NCI-H510A (cell line): Measurements from ENCODE around the gene DNAJC13.
"Not testable (repeated sequence)": the region's sequence is repeated elsewhere in the genome, so short reads cannot be mapped to it uniquely, and the experiment has no call there.

Experiments used
- DNase-seq: peaks from one replicate; lab custom pipeline; 2025; lab: John Stamatoyannopoulos, UW

The DNAJC13 gene

DNA sequence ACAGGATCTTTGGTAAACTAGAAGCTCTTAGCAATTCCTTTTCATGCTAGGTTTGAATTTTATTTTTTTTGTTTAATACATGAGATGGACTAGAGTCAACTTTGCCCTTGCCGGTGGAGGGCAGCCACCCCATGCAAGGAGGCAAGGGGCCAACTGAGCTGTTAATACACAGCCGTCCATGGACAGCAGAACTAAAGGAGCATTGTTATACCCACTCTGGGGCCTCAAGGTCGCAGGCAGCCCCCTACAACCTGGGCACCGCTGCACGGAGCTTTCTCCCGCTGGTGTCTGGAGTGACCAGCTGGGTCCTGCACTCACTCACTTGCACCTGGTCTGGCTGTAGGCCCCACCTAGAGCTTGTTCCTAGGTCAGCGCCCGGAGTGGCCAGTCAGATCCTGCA lies 131.9 kb downstream of the DNAJC13 start:
- no peak for DNase-seq

DNA sequence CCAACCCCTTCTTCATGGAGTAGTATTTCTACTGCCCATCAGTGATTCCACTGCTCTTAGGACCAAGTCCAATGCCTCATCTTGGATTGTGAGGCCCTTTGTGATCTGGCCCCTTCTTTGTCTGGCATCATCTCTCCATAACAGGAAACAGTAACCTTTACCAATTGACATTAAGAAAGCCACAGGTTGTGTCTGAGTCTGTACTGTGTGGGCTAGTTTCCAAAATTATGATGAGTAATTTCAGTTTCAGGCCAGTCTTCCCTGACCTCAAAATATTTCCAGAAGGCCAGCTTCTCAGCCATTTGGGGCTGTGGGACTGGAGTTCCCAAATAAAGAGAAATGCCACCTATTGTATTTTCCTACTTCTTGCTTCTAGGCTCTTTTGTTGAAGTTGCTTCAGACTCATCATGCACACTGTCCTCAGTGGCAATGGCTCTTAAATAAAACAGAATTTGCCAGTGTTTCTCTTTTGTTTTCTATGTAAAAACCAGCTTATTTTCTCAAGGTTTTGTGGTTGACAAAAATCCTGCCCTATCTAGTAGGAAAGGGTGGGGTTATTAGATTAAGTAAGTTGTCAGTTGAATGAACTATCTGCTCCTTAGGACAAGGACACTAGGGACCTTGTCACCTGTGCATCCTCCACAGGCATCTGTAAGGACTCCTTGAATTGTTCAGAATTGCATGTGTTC lies 132.7 kb downstream of the DNAJC13 start:
- no peak for DNase-seq

DNA sequence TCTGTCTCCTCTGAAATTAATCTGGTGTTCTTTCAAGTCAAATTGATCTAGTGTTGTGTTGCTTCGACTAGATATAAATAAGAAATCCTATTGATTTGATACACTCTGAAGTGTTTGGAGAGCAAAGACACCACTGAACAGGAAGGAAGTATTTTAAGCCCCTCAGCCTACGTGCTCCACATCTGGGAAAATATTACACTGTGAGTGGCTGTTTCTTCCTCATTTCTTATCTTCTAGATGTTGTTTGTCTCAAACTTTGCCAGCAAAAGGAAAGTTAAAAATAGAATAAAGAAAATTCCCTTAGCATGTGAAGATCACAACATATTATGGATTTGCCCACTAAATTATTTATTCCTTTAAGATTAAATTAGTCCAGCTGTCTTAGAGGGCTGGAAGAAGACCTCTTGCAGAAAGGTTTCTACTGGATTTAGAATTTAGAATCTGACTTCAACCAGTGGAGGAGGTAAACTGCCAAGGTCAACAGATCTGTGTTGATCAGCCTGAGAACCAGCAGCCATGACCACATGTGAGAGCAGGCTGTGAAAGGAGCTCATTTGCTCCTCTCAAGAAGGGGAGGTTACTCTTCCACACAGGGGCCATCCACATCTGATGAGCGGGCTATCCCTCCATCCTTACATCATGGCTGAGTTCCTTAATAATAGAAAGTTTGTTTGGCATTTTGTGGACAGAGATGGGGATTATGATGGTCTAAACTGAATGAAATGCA lies 133.4 kb downstream of the DNAJC13 start:
- no peak for DNase-seq

DNA sequence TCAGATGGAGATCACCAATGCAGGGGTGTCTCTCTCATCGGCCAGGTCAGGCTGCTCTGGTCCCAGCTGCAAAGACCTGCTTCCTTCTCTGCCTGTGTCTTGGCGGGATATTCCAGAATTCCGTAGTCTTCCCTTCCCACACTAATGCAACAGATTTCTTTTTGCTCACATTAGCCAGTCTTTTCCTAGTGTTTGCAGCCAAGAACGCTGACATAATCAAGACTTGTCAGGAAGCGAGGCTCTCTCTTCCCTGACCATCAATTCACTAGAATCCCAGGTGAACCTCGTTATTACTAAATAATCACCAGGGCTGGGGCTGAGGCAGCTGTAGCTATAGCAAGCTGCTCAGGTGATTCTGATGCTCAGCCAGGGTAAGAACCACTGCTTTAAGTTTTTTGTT lies 136.5 kb downstream of the DNAJC13 start:
- no peak for DNase-seq

DNA sequence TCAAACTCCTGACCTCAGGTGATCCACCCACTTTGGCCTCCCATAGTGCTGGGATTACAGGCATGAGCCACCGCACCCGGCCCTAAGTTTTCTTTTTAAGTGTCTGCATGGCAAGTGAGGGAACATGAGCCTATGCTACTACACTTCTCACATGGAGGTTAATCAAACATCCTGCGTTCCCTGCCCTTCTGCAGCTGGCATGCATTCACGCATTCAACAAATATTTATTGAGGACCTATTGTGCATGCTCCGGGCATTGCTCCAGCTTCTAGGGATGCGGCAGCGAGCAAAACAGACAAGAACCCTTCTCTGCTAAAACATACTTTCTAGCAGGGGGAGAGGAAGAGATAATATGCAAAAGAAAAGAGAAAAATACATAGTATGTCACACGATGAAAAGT lies 137.1 kb downstream of the DNAJC13 start:
- DNase-seq = peak; percentile 53

DNA sequence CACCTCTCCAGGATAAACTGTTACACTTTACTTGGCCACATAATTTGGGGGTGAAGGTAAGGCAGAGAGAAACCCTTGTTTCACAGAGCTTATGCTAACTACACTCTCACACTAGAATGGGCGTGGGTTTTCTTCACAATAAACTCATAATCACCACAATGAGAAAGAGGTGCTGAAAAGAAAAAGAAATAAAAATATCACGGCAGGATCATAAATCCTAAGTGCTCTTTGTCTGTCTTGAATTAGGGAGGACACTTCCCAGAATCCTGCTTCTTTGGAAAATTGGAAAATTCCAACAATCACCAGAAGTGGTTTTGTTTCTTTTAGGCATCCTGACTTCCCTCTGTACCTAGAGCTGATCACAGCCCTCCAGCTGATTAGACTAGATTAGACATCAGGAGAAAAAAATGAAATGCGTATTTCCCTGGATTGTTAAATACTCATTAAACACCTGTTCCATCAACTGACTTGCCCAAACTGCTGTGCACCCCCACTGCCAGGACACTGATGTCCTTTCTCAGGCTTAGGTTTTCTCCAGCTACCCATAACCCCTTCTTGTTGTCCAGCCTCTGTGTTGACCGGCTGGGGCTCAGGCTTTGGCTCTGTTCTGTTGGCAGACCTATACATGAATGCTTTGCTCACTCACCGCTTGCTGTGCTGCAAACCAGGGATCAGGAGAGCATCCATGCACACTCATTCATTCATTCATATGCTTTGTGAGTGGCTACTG lies 138.2 kb downstream of the DNAJC13 start:
- no peak for DNase-seq

DNA sequence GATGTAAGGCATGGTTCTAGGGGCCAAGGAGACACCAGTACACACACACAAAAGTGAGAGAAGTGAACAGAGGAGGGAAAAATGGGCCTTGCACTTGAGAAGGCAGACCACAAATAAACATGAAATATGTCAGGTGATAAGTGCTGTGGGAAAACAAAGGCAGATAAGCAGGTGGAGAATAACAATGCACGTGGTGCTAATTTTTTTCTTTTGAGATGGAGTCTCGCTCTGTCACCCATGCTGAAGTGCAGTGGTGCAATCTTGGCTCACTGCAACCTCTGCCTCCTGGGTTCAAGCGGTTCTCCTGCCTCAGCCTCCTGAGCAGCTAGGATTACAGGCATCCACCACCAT lies 138.7 kb downstream of the DNAJC13 start:
- DNase-seq = not testable (repeated sequence)

DNA sequence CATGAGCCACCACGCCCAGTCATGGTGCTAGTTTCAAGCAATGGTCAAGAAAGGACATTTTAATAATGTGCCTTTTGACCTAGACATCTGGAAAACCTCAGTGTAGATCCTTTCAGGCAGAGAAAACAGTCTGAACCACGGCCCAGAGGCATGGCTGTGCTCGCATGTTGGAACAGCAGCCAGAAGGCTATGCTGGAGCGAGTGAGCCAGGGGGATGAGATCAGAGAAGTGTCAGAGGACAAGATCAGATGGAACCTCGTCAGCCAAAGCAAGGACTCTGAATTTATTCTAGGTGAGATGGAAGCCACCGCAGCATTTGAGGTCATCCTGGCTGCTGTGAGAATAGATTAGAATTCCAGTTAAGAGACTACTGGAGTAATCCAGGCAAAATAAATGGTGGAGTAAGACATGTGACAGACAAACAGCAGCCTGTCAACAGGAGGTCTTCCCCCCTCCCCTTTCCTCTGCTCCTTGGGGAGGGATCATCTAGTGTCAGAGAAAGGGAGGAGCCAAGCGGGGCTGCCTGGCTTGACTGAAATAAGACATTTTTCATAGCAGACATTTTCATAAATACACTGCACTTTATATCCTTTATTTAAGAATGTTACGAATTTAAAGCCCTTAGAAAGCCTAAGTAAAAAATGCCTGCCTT lies 139.3 kb downstream of the DNAJC13 start:
- no peak for DNase-seq

DNA sequence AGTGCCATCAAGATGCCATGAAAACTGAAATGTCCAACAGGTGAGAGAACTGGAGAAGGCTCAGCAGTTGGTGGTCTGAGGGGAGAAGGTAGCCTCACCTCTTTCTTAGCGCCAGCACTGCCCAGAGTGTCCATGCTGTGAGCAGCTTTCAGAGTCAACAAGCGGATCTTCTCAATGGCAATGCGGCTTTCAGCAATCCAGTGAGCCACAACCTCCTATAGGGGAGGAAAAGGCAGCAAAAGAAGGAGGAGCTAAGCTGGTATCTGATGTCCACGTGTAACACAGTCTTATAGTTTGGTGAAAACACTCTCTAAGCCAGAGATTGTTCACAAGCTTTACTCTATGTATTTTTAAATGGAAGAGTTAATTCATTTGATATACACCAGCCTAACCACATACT lies 143.7 kb downstream of the DNAJC13 start:
- DNase-seq = peak; percentile 43

DNA sequence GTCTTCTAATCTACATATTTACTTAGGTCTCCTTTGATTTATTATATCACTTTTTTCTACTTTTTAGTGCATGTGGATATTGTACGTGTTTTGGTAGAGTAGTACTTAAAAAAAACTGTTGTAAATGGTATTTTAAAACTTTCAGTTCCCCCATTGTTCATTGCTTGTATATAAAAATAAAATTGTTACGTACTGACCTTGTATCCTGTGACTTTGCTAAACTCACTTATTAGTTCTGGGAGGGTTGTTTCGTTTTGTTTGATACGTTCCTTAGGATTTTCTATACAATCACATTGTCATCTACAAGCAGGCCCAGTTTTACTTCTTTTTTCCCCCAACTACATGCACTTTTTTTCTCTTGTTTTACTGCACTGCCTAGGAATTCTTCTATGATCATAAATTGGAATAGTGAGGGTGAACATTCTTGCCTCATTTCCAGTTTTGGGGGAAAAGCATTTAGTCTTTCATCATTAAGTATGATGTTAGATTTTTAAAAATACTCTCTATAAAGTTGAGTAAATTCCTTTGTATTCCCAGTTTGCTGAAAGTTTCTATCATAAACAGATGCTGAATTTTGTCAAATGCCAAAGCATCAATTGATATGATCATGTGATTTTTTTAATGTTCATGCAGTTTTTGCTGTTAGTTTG lies 146.2 kb downstream of the DNAJC13 start:
- no peak for DNase-seq

DNA sequence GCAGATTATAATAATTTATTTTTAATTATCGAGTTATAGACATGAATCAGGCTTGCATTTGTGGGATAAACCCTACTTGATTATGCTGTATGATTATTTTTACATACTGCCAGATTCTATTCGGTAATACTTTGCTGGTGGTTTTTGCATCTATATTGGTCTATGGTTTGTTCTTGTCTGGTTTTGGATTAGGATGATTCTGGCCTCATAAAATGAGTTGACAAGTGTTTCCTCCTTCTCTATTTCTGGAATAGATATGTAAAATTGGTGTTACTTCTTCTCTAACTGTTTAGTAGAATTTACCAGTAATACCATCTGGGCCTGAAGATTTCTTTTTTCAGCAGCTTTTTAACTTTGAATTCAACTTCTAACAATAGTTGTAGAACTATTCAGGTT lies 146.8 kb downstream of the DNAJC13 start:
- DNase-seq = no peak

DNA sequence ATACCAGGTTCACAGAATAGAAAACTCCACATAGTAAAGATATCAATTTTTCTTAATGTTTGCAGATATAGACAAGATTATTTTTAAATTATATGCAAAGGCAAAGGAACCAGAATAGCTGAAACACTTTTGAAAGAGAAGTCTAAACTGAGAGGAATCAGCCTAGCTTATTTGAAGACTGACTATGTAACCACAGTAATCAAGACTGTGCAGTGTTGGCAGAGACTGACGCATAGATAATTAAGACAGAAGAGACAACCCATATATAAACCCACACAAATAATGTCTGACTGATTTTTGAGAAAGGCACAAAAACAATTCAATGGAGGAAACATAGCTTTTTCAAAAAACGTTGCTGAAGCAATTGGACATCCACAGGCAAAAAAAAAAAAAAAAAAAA lies 151.1 kb downstream of the DNAJC13 start:
- DNase-seq = no peak

DNA sequence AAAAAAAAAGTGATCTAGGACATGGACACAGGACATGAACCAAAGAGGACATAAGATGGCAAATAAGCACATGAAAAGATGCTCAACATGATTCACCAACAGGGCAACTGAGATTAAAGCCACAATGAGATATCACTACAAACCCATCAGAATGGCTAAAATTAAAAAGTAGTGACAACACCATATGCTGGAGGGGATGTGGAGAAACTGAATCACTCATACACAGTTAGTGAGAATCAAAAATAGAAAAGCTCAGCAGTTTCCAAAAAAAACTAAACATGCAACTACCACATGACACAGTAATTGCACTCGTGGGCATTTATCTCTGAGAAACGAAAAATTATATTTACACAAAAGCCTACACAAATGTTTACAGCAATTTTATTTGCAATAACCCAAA lies 151.9 kb downstream of the DNAJC13 start:
- no peak for DNase-seq

DNA sequence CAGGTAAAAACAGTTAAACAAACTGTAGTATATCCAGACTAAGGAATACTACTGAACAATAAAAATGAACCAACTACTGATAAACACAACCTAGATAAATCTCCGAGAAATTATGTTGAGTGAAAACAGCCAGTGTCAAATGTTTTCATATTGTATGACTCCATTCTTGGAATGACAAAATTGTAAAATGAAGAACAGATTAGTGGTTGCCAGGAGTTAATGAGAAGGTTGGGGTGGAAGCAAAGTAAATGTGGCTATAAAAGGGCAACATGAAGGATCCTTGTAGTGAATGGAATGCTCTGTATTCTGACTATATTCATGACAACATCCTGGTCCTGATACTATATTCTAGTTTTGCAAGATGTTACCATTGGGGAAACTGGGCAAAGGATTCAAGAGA lies 152.3 kb downstream of the DNAJC13 start:
- no peak for DNase-seq

DNA sequence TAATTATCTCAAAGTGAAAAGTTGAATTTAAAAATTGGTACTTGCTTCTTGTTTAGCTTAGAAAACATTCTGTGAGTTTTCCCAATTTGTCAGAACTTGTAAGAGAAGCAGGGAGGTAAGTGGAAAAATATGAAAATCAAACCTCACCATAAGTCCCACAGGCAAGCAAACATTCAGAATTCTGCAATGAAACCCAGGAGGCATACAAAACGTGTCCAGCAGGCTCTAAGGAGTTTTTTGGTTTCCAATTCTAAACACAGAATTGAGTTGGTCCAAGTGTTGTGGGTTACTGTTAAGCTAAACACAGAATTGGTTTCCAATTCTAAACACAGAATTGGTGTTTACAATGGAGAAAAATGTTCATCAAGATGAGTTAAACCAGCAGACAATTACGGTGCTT lies 152.7 kb downstream of the DNAJC13 start:
- DNase-seq = no peak

DNA sequence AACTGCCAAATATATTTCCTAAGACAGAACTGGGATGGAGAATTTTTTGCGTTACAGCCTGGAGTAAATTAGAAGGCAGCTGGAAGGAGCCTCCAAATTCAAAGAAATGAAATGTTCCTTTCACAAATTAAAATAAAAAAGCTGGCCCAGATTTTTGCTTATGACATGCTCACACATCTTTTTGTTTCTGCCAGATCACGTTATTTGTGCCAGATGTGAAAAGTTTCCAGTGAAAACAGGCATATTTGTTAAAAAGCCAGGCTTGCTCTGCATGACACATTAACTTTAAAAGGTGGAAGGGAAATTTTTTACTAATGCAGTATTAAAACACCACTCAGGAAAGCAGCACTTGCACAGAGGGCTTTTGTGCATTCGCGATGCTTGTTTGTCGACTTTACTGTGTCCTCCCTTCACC lies 156.5 kb downstream of the DNAJC13 start:
- DNase-seq = no peak

DNA sequence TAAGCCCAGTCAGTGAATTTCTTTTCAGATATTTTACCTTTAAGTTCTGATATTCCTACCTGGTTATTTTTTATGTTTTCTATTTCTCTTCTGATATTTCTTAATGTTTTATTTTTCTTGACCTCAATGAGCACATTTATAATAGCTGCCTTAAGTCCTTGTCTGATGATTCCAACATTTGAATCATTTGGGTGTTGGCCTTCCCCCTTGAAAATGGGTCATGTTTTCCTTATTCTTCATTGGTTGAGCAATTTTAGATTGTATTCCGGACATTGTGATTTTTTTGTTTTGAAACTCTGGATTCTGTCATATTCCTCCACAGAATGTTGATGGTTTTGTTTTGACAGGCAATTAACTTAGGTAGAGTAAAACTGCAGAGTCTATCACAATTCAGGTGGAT lies 170.1 kb downstream of the DNAJC13 start:
- DNase-seq = no peak
